K562 (cell line): ENCODE data around the gene USP15. TPM values are rescaled to one million over a fixed set of nuclear protein-coding genes. Genes with fewer than 3 reads are reported as not detected.

Experiments used
- BDP1 ChIP-seq: IDR thresholded peaks from 3 replicates; pipeline ENCODE4 v1.6.1; 2011; ENCODE audit not compliant: insufficient read length, insufficient read depth
- BHLHE40 ChIP-seq: IDR thresholded peaks from 2 replicates; pipeline ENCODE4 v1.6.1; 2011; ENCODE audit warnings: low read length, improper control_type of control experiment
- CCNT2 ChIP-seq: IDR thresholded peaks from 2 replicates; pipeline ENCODE4 v1.6.1; 2011; ENCODE audit warnings: borderline replicate concordance, low read depth, mild to moderate bottlenecking, moderate library complexity, mixed read lengths, low read length; ENCODE audit not compliant: insufficient read length; ENCODE audit errors: extremely low read depth
- E2F1 ChIP-seq: sonication (generic); formaldehyde crosslinking; IDR thresholded peaks from 2 replicates; pipeline ENCODE4 v1.8.1; 2023; ENCODE audit warnings: mild to moderate bottlenecking, missing genetic modification reagents, moderate library complexity
- GATAD2A ChIP-seq: fragments of 450-650 bp; IDR thresholded peaks from 2 replicates; pipeline ENCODE4 v1.6.1; 2017
- HDAC6 ChIP-seq: IDR thresholded peaks from 2 replicates; pipeline ENCODE4 v1.6.1; 2012; ENCODE audit warnings: low read depth, mild to moderate bottlenecking, control low read depth, inconsistent platforms, low read length, moderate library complexity
- KLF16 ChIP-seq: IDR thresholded peaks from 2 replicates; pipeline ENCODE4 v1.6.1; 2016; ENCODE audit warnings: antibody characterized with exemption
- MBD2 ChIP-seq: sonication (generic); IDR thresholded peaks from 2 replicates; pipeline ENCODE4 v1.6.1; 2016; ENCODE audit warnings: low read depth, borderline replicate concordance
- MNT ChIP-seq, 2 experiments: fragments of 450-650 bp; conservative IDR thresholded peaks; 2 replicates each; pipeline ENCODE4 v1.6.1; 2017; ENCODE audit warnings: mild to moderate bottlenecking in 2 of 2, moderate library complexity in 2 of 2
- MYBL2 ChIP-seq, 2 experiments: fragments of 450-650 bp in 1 of 2; sonication (generic) in 1 of 2; formaldehyde crosslinking in 1 of 2; IDR thresholded peaks; 2 replicates each; pipeline versions ENCODE4 v1.6.1 to v1.8.1; 2017 to 2022; ENCODE audit warnings: borderline replicate concordance in 1 of 2, inconsistent platforms in 1 of 2, low read depth in 1 of 2, mild to moderate bottlenecking in 1 of 2, missing genetic modification reagents in 1 of 2, moderate library complexity in 1 of 2
- MYC ChIP-seq, 2 experiments: fragments of 250-450 bp in 1 of 2; sonication (Bioruptor Pico) in 1 of 2; IDR thresholded peaks; 2 replicates each; pipeline versions ENCODE4 v1.5.1 to v1.6.1; 2012 to 2021; ENCODE audit warnings: low read depth in 2 of 2, borderline replicate concordance in 1 of 2, improper control_type of control experiment in 1 of 2, low read length in 1 of 2, mild to moderate bottlenecking in 1 of 2, moderate library complexity in 1 of 2
- PHB2 ChIP-seq: fragments of 450-650 bp; IDR thresholded peaks from 2 replicates; pipeline ENCODE4 v1.6.1; 2017; ENCODE audit warnings: low read depth
- SMAD2 ChIP-seq: fragments of 150-350 bp; IDR thresholded peaks from 2 replicates; pipeline ENCODE4 v1.6.1; 2014; ENCODE audit warnings: low read depth, mild to moderate bottlenecking, low read length
- TEAD2 ChIP-seq: fragments of 450-650 bp; IDR thresholded peaks from 2 replicates; pipeline ENCODE4 v1.6.1; 2016; ENCODE audit warnings: missing genetic modification characterization, control low read depth, missing compliant biosample characterization
- THRB ChIP-seq: fragments of 450-650 bp; formaldehyde crosslinking; conservative IDR thresholded peaks from 2 replicates; pipeline ENCODE4 v1.4.0; 2022; ENCODE audit warnings: mild to moderate bottlenecking, missing genetic modification characterization
- USF2 ChIP-seq: sonication (generic); formaldehyde crosslinking; IDR thresholded peaks from 2 replicates; pipeline ENCODE4 v1.5.0; 2020; ENCODE audit warnings: missing genetic modification reagents
- ZFX ChIP-seq: sonication (generic); formaldehyde crosslinking; IDR thresholded peaks from 2 replicates; pipeline ENCODE4 v1.8.0; 2022; ENCODE audit warnings: mild to moderate bottlenecking, missing genetic modification reagents, moderate library complexity
- ZKSCAN1 ChIP-seq: fragments of 150-350 bp; IDR thresholded peaks from 2 replicates; pipeline ENCODE4 v1.6.1; 2016; ENCODE audit warnings: low read depth, low read length
- ZNF232 ChIP-seq: sonication (generic); formaldehyde crosslinking; IDR thresholded peaks from 2 replicates; pipeline ENCODE4 v1.8.0; 2022; ENCODE audit warnings: mild to moderate bottlenecking, missing genetic modification reagents
- ZNF449 ChIP-seq: fragments of 250-450 bp; sonication (Bioruptor Pico); IDR thresholded peaks from 2 replicates; pipeline ENCODE4 v1.8.0; 2022; ENCODE audit warnings: moderate library complexity, mild to moderate bottlenecking, inconsistent platforms
- polyA plus RNA-seq, 8 experiments: library from polyadenylated mRNA; depleted of rRNA in 4 of 8; stranded (reverse) in 5 of 8; unstranded in 3 of 8; fragments of >200 nt; fragmentation: Nextera tagmentation in 2 of 8; fragmentation: Illumina TruSeq in 1 of 8; extraction: Ambion mirVana in 2 of 8; extraction: Trizol in 1 of 8; gene quantifications; 2 replicates each; pipeline versions ENCODE4 v1.2.1 to v1.2.3, GENCODE V29; 2011 to 2014; ENCODE audit warnings: inconsistent platforms in 1 of 8, missing spikeins in 1 of 8
- total RNA-seq, 7 experiments: library from RNA; depleted of rRNA in 6 of 7; stranded (reverse); fragments of >200 nt in 6 of 7; fragmentation: Illumina TruSeq in 2 of 7; extraction: Trizol in 2 of 7; gene quantifications; 2 replicates each; pipeline versions ENCODE4 v1.2.1 to v1.2.3, GENCODE V29; 2011 to 2021; ENCODE audit warnings: low replicate concordance in 1 of 7

USP15 gene
- total and polyA plus RNA-seq, 9 of the 15 experiments (the other 6 are each of a cell fraction or from before 2014, with no cell fraction given): 140 to 272 (median 182) TPM

GRCh38 chr12:62259993-62260732 is at the start of gene USP15 (continued):
- TF ChIP-seq THRB (CRISPR knock-in tag) (0 out of 2 replicates have a peak, but pooled peaks have one; percentile 44), HDAC6 (no peak), ZFX (CRISPR knock-in tag) (peak; percentile 69; the same call in 1 of the 2 replicates), BHLHE40 (peak; percentile 93), PHB2 (peak; percentile 12; the same call in 1 of the 2 replicates), ZKSCAN1 (no peak; the same call in 1 of the 2 replicates), ZNF232 (CRISPR knock-in tag) (no peak), MBD2 (peak; percentile 96), MYBL2 (IDR thresholded peaks at IDR 0.05; ENCODE audit: low read depth) (peak; percentile 52; the same call in 1 of the 2 replicates), MYBL2 (CRISPR knock-in tag; IDR thresholded peaks at IDR 0.05; ENCODE audit: borderline replicate concordance) (no peak), SMAD2 (no peak), MYC (IDR thresholded peaks at IDR 0.05; ENCODE audit: low read depth, low read length) (peak; percentile 71), MYC (CRISPR knock-in tag; IDR thresholded peaks at IDR 0.05; ENCODE audit: borderline replicate concordance, low read depth) (no peak; the same call in 1 of the 2 replicates), MNT (conservative IDR thresholded peaks at IDR 0.05) (peak; percentile 47 to 67), BDP1 (no peak), ZNF449 (CRISPR knock-in tag) (no peak), TEAD2 (tag) (no peak), KLF16 (peak; percentile 52; the same call in 1 of the 2 replicates), E2F1 (0 out of 2 replicates have a peak, but pooled peaks have one; percentile 25), GATAD2A (0 out of 2 replicates have a peak, but pooled peaks have one; percentile 67), CCNT2 (peak; percentile 89), USF2 (CRISPR knock-in tag) (no peak)
